IMR-90 (cell line): ENCODE data around the gene ANAPC5.

Source experiments
- CTCF ChIP-seq: conservative IDR thresholded peaks from 2 replicates; pipeline ENCODE4 v1.5.1; 2012; ENCODE audit warnings: mild to moderate bottlenecking, low read depth, low read length, improper control_type of control experiment
- MAZ ChIP-seq: IDR thresholded peaks from 2 replicates; pipeline ENCODE4 v1.6.1; 2012; ENCODE audit warnings: low read depth, mild to moderate bottlenecking, low read length, improper control_type of control experiment, moderate library complexity, borderline replicate concordance
- RAD21 ChIP-seq: IDR thresholded peaks from 2 replicates; pipeline ENCODE4 v1.6.1; 2012; ENCODE audit warnings: low read length, improper control_type of control experiment

DNA sequence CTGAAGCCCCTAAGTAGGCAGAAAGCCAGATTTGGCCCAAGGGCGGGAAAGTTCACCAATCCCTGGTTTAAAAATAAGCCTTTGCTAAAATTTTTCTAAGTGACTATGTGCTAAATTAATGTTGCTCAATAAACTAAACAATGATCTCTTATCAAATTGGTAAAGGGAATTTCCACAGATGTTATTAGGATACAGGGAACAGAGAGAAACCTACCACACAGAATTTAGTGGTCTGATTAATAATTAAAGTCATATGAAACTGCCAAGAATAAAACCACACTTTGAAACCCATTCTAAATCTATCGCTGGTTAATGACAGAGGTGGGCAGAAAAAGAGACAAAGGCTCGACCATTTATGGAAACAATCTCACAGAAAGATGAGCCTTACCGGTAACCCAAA, 22.0 kb downstream of the ANAPC5 start:
- no peak for TF ChIP-seq MAZ
- no peak for TF ChIP-seq CTCF
- no peak for TF ChIP-seq RAD21
